Suprapubic skin (tissue), 4 donors: Measurements from ENCODE around the gene ITPKC.
"Not testable (repeated sequence)": the region's sequence is repeated elsewhere in the genome, so short reads cannot be mapped to it uniquely, and the experiment has no call there.

Experiments used
- POLR2A ChIP-seq, 2 donors: fragments of 450-650 bp; IDR thresholded peaks; one replicate each; pipeline ENCODE4 v1.6.1; 2017; ENCODE audit warnings: antibody characterized with exemption in 2 of 2, mild to moderate bottlenecking in 2 of 2, moderate library complexity in 2 of 2
- POLR2AphosphoS5 ChIP-seq, 3 donors: sonication (generic); formaldehyde crosslinking; IDR thresholded peaks; one replicate each; pipeline ENCODE4 v1.6.1; 2017; ENCODE audit warnings: antibody characterized with exemption in 3 of 3
- TF ChIP-seq, protein P1 (sequence below), 2 donors: fragments of 200-600 bp in 1 of 2; fragments of 450-650 bp in 1 of 2; sonication (generic) in 1 of 2; IDR thresholded peaks; one replicate each; pipeline ENCODE4 v1.5.1; 2016 to 2019; ENCODE audit warnings: antibody characterized with exemption in 2 of 2, mild to moderate bottlenecking in 1 of 2, moderate library complexity in 1 of 2

DNA sequence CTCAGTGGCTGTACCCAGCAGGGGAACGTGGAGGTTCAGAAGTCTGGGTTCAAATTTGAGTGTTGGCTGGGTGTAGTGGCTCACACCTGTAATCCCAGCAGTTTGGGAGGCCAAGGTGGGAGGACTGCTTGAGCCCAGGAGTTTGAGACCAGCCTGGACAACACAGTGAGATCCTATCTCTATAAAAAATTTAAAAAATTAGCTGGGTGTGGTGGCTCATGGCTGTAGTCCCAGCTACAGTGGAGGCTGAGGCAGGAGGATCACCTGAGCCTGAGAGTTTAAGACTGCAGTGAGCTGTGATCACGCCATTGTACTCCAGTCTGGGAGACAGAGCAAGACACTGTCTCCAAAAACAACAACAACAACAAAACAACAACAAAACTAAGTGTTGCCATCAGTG is 67.2 kb downstream of the ITPKC start:
- TF ChIP-seq, protein P1, sequence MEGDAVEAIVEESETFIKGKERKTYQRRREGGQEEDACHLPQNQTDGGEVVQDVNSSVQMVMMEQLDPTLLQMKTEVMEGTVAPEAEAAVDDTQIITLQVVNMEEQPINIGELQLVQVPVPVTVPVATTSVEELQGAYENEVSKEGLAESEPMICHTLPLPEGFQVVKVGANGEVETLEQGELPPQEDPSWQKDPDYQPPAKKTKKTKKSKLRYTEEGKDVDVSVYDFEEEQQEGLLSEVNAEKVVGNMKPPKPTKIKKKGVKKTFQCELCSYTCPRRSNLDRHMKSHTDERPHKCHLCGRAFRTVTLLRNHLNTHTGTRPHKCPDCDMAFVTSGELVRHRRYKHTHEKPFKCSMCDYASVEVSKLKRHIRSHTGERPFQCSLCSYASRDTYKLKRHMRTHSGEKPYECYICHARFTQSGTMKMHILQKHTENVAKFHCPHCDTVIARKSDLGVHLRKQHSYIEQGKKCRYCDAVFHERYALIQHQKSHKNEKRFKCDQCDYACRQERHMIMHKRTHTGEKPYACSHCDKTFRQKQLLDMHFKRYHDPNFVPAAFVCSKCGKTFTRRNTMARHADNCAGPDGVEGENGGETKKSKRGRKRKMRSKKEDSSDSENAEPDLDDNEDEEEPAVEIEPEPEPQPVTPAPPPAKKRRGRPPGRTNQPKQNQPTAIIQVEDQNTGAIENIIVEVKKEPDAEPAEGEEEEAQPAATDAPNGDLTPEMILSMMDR (IDR thresholded peaks at IDR 0.05) = not testable (repeated sequence)
- not testable (repeated sequence) for TF ChIP-seq POLR2AphosphoS5, POLR2A (IDR thresholded peaks at IDR 0.05)
